ENCODE data around the gene HS3ST3B1.

The HS3ST3B1 gene

DNA sequence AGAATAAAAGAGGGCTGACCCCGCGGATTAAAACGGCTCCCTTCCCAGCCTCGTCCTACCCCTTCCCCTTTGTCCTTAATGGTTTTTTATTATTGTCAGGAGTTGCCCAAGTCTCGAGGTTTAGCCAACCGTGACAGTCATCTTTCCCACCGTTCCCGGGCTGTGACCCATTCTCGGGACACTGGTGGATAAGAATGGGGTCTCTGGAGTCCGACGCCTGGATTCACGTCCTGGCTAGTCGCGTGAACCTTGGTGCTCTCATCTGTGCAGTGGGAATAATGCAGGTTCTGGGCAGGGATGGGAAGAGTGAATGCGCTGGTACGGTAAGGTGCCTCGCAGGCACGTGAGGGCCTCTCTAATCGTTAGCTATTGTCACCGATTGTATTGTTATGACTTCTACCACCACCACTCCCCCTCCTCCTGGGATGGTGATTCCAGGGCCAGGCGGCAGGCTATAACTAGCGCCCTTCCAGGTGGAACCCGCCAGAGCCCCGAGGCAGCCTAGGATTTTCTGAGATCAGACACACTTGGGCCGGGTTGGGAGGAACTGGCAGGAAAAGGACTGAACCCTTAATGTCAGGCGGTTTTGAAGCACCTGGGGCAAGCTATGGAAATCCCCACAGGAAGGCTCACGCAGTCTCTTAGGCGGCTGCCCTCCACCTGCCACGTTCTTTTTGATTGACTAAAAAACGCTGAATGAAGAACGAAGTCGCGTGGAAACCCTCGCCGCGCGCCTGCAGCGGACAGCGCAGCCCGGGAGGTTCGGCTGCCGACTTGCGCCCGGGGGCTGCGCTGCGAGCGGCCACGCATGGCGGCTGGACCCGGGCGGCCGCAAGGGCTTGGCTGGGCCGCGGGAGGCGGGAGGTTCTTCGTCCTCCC, 2.7 kb downstream of the HS3ST3B1 start:
- peak; percentile 17 for DNase-seq

DNA sequence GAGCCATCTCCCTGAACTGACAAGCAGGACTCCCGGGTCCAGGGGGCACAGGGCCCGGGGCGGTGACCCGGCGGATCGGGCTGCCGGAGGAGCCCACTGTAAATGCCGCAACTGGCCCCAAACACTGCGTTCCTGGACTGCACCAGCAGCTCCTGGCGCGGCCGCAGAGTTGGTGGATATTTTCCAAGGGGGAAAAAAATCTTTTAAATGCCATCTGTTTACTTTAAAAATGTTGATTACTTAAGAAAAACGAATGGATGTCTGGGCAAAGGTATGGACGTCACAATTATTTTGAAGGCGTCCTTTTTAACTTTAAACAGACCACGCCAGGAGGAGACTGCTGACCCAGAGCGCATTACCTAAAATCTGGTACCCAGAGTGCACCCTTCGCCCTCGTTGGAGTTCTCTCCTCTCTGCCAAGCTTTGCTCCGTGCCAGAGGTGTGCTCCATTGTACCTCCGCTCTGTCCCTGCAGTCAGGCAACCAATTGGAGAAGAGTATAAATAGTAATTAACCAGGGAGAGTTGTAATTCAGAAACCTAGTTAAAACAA, 3.4 kb downstream of the HS3ST3B1 start:
- peak; percentile 52 for DNase-seq

DNA sequence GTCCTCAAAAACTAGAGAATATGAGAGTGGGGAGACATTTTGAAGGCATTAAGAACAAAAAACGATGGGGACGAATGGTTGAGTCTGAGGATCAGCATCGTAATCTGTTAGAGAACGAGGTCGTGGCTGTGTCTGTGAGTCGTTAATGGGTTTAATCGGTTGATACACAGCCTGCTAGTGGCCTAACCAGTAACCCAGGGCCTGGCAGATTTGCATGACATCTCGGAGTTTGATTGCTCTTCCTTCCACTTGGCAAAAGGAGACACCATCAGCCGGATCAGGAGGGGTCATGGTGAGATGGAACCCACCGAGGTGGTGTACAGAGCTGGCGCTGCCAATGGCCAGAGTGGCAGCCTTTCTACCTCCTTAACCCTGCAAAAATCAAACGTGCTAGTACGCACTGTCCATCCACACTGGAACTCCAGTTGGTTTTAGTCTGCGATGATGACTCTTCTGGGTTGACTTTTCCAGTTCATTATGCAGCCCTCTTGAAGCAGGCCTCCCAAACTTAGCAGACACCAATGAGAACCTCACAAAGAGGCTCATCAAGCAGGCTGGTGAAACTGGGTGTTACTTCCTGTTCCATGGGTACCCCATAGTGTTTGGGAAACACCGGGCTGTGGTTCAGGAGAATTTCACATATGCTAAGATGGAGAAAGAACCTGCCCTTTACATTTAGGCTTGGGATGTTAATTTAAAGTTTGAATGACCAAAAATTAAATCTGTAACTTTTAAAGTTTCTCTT, 4.1 kb downstream of the HS3ST3B1 start:
- peak; percentile 78 for DNase-seq

DNA sequence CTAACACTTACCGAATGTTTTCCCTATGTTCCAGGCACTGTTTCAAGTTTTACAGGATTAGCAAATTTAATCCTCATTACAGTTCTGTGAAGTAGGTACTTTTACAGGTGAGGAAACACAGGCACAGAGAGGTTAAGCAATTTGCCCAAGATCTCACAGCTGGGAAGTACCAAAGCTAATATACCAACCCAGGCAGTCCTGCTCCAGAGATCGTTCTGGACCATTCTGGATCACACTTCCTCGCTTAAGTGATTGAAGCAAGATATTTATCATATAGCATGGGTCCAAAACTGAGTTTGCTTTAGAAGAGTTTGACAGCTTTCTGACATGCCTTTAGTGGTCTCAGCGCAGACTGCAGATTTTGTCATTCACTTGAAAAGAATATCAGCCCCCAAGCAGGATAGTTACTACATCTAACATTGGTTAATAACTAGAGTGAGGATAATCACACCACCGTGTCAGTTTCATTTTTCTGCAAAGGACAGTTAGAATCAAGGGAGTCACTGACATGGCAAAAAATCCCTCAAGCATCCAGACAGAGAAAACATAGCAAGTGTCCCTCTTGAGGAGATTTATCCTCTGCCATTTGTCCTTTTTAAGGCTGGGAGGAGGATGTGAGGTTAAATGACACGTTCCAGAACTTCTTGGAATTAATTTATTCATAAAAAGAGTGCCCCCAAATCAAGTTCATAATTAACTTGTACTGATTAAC, 5.1 kb downstream of the HS3ST3B1 start:
- no peak for DNase-seq

DNA sequence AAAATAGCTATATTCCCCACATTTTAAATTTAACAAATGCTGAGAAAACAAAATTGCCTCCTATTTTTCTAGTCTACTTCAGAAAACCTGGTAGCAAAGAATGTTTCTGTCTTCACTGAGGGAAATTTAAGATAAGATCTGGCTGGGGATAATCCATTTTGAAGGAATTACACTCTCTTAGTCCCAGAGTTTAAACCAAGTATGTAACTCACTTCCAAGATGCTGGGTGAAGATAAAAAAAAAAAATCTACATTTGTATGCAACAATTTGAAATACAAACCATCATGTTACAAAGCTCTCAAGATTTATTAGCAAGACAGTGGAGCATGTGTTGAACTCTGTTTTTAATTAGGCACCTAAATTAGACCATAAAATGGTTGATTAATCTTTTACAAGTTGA, 5.7 kb downstream of the HS3ST3B1 start:
- DNase-seq = no peak

DNA sequence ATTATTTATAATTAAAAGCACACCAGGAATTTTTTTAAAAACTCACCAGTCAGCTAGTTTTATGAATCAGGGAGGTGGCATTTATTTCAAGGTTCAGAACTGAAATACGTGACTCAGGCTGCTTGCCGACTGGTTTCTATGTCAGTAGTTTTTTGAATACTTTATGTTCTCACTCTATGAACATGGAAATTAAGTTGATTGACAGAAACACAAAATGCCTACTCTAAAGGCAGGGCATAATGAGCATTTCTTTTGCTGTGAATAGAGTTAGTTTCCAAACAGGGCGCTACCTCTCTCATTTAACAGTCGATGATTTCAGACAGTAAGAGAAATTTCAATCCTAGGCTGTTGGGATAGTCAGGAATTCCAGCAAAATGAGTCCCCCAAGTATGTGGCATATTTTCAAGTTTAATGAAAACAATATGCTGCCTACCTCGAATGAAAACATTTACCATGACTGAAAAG, 6.7 kb downstream of the HS3ST3B1 start:
- DNase-seq = peak; percentile 15

DNA sequence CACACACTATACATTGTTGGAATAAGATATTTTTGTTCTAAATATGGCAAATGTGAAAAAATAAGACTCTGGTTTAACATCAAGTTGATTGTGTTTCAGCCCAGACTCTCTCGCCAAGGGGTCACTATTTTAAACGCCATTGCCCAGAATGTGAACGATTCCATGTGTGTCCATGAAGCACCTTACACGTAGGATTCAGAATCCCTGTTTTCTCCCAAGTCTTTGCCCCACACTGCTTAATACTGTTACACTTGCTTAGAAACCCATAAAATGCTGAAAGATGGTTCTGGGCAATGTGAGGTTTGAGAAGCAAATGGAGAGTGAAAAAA, 7.7 kb downstream of the HS3ST3B1 start:
- DNase-seq = no peak

DNA sequence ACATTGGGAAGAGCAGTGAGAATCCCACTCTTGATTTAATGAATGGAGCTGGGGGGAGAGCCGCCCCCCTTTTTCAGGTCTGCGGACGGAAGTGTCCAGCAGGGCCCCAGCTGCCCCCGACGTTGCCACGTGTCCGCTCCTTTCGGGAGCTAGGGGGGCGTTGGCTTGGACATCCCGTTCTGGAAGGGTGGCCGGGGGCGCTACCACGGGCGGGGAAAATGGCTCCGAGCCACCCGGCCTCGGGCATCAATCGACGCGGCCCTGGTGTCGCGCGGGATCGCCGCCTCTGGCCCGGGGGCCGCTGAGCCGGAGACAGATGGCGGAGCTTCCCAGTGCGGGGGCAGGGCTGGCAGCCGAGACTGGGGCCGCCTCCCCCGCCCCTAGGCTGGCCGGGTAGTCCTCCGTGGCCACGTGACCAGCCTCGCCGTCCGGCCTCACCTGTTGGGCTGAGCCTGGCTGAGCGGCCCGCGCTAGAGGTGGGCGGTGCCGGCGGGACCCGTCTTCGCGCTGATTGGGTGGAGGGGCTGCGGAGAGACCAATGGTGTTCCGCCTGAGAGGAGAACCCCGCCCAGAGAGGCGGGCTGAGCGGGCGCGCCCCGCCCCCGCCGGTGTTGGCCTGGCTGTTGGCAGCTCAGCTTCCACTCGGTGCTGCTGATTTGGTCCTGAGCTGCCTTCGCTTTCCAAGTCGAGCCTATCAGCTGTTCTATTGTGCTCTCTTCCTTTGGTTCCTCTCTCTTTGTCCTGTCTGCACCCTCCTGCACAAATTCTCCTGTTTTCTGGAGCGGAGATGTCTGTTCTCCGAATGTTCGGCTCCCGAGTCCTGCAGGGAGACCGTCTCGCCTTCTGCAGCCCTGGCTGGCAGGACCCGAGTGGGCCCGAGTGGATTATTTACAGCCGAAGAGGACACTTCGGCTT, 8.3 kb downstream of the HS3ST3B1 start:
- DNase-seq = peak; percentile 90

DNA sequence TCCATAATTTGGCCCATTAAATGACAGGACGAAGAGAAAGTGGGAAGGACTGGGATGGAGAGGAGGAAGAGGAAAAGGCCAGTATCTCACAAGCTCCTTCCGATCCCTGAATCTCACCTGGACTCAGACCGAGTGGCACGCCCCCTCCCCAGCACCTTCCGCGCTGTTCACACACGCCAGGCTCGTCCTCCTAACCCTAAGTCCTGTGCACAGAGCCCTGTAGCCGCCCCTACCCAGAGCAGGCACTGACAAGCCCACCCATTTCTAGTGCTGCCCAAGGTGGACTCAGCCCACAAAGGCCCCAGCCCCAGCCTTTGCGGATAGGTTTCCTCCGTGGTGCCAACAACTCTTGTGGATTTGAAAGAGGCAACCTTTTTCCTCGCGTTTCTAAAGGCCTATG, 9.2 kb downstream of the HS3ST3B1 start:
- no peak for DNase-seq

DNA sequence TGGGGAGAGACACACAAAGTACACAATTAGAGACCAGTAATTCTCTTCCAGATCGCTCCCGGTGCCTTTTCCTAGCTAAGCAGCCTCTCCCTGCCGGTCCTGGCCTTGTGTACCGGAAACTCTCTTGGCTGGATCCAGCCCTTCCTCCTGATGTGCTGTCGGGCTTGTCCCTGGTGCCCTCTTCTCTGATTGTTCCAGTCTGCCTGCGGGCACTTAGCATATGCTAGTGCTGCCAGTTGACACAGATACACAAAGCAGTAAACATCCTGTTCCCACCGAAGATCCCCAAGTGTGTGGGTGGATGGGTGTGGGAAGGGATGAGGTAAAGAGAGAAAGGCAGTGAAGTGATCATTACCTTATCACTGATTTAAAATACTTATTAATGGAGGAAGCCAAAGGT, 9.7 kb downstream of the HS3ST3B1 start:
- no peak for DNase-seq

DNA sequence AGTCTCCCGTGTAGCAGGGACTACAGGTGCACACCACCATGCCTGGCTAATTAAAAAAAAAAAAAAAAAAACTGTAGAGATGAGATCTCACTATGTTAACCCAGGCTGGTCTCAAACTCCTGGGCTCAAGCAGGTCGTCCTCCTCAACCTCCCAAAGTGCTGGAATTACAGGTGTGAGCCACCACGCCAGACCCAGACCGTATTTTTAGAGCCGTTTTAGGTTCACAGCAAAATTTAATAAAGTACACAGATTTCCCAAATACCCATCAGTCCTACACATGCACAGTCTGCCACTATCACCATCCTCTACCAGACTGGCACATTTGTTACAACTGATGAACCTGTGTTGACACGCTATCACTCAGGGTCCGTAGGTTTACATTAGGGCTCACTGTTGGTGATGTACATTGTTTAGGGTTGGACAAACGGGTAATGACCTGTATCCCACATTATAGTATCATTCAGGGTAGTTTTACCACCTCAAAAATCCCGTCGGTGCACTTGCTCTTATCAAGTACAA, 10.4 kb downstream of the HS3ST3B1 start:
- DNase-seq = no peak

DNA sequence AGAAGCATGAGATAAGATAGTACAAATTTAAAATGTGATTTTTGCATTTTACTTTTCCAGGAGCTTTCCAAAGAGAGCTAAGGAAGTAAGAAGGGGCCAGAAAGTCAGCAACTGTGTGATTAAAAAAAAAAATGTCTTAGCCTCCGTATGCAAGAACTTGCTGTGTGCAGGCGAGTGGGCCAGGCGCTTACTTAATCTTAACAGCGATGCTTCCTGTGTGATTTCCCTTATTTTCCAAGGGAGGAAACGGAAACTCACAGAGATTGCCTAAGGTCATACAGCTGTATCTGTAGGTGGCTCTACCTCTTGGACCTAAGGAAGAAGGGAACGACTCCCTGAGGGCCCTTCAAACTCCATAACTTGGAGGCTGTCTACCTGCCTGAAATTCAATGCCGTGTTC, 11.1 kb downstream of the HS3ST3B1 start:
- no peak for DNase-seq

DNA sequence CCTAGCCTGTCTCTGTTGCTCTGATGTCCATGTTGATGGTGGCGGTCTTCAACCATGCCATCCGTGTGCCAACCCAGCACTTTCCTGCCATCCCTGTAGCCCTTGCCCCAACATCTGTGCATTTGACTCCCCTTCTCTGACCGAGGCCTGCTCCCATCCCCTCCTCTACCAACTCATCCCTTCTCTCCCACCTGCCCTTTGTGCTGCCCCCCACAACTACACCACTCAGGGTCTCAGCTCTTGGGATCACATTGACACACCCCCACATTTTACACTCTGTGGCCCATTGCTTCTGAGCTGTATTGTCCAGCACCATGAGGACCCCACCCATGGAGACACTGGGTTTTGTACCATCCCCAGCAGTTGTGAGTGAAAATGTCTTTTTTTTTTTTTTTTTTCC, 11.6 kb downstream of the HS3ST3B1 start:
- DNase-seq = no peak

DNA sequence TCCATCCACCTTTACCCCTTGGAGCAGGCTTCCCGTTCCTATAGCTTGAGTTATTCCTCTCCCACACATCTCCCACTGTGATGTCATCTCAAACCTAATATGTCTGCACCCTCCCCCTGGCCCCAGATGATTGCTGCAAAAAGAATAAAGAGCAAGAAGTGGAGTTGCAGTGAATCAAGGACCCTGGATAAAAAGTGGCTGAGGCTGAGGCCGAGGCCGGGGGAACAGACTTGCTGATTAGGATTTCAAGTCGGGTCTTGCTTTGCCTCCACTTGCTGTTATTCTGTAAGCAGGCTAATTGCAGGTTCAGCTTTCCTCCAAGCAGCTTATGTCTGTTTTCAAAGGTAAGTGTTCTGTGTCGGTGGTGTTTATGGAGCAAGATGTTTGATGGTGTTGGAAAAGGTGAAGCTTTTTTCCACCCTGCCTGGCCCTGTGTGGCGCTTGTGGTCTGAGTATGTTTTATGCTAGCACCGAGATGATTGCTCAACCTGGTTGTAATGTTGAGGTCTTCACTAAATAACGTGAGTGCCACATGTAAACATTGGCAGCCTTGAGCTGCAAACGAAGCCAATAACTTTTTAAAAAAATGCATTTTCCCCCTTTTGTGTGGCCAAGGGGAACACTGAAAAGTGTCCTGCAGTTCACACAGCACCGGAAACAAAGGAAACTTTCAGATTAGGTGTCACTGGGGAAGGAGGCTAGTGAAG, 15.4 kb downstream of the HS3ST3B1 start:
- DNase-seq = no peak

DNA sequence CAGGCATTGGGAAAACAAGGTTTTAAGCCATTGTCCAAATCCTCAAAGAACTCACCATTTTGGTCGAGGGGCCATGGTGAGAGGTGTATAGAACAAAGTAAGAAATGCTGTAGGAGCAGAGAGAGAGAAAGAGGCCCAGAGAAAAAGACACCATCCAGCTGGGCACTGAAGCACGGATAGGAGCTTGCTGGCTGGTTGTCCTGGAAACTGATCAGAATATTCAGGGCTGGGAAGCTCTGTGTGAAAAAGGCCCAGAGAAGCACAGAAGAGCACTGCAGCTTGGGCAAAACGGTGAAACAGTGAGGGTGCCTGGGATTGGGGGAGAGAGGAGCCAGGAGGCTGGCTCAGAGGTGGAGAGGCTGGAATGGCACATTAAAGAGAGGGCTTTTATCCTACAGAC, 16.5 kb downstream of the HS3ST3B1 start:
- no peak for DNase-seq

DNA sequence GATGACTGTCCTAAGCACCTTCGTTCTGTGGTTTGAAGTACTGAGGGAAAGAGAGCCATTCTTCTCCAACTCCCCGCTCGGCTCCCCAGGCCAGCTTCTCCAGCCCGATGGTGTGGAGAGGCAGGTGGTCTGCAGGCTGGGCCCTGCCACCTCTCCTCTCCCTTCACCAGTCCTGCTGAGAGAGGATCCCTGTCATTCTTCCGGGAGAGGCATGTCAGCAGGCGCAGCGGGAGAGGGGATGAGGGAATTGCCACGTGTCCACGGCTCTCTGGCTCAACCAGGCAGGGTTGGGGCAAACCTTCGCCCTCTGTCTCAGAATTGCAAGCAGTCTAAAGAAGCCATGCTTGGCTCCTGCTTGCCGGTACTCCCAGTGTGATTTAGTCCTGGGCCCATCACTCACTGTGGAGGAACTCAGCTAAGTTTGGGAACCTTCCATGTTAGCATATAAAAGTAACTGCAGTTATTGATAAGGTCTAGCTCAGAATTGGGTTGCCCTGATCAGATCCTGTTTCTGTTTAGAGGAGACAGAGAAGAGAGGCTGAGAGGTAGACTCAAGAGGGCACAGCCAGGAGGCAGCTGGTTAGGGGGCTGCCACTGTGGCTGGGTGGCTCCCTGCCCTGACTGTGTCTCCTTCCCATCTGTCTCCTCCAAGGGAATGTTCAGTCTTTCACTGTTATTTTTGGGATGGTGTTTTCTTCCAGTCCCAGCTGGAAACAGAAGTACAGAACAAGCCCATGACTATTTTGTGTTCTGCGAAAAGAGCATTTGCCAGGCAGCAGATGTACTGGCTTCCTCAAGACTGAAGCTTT, 17.4 kb downstream of the HS3ST3B1 start:
- no peak for DNase-seq

DNA sequence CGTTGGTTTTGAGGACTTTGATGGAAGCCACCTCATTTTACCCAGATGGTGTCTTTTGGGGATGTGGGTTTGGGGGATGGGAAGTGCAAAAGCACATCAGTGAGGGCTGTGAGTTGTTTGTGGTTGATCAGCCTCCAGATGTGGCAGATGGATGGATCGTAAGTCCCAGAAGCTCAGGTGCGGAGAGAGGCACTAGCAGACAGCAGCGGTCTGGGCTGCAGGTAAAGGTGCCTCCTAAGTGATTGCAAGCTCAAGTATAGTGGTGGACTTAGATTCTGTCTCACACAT, 18.0 kb downstream of the HS3ST3B1 start:
- no peak for DNase-seq

DNA sequence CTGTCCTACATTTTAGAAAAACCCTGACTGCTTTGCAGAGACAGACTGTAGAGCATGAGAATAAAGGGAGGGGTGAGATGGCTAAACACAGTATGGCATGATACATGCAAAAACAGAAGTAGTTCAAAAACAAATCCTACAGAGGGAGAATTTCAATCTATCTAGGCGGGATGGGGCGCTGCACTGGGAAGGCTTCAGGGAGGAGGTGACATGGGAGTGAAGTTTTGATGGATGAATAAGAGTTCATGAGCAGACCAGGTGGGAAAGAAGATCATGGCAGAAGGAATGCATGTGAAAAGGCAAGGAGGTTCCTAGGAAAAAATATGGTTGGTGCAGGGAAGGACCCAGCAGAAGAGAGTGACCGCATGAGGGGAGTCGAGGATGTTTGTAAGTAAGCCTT, 19.2 kb downstream of the HS3ST3B1 start:
- no peak for DNase-seq

DNA sequence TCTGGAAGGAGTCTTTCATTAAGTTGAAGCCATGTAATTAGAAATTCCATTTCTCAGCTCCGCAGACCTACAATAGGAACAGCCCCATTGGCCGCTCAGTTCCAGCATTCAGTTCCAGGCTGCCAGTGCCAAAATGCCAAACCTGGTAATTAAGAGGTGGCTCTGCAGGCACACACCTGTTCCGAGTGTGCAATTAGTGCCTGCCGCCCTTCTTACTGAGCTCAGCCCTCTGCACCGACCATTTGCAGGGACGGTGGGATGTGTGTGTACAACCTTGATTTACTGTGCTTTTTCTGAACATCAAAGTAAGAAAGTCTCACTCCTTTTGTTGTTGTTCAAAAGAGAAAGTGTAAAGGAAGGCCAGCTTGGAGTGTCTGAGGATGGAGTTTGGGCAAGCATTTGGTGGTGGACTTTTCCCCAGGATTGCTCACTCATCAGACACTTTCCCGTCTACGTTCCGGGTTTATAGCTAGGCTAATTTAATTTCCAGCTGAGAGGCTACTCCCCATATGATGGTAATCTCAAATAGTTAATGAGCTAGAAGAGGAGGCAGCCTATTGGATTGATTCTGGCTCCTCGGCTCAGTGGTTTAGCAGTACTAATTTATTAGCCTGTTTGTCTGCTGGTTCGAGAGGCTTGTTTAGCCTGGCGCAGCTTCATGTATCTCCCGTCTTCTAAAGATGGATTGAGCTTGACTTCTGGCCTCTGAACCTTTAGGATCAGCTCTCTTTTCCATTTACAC, 20.0 kb downstream of the HS3ST3B1 start:
- peak; percentile 36 for DNase-seq

DNA sequence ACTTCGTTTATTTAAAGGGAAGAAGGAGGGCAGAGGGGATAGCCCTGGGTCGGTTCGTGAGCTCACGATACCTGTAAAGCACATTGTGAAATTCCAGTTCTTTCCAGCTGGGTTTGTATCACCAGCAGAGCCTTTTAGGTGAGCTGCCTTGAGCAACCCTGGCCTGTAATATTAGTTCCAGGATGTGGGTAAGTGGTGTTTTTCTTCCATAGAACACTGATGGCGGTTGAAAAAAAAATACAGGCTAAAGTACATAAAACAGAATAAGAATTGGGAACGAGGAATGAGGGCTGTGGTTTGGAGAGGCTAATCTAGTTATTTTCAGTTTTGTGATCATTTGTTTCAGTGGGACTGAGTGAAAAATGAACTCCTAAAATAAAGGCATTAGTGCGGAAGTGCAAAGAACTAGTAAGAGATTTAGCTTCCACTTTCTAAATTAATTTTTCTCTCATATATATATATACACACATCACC, 20.6 kb downstream of the HS3ST3B1 start:
- no peak for DNase-seq
